Stimulated activated CD8-positive, alpha-beta memory T cell treated with anti-CD3 and anti-CD28 coated beads, Interleukin-7, amount 100 ng/mL, for 1 hour (primary cell): ENCODE results near the gene GALNS.
"Not testable (repeated sequence)": the region's sequence is repeated elsewhere in the genome, so short reads cannot be mapped to it uniquely, and the experiment has no call there.

ENCODE experiments used
- DNase-seq, 2 donors: peaks; one replicate each; pipeline ENCODE4 v3.0.0-alpha.2; 2020; ENCODE audit warnings: low read depth in 2 of 2

GALNS gene

DNA sequence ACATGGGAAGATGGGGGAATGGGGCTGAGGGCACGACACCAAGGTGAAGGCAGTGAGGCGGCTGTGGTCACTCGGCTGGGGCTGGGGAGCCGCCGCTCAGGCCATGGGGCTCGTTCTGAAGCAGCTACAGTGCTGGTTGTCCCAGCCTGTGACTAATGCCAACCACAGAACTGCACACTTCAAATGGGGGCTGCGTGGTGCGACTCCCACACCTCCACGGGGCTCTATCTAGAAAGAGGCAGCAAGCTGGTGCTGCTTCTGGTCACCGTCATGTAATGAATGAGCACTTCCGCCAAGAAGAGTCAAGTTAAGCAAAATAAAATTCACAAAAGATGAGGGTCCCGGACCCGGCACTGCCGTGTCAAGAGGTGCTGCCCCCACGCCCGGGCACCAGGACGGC is 20.0 kb downstream of the GALNS start:
- no peak for DNase-seq

DNA sequence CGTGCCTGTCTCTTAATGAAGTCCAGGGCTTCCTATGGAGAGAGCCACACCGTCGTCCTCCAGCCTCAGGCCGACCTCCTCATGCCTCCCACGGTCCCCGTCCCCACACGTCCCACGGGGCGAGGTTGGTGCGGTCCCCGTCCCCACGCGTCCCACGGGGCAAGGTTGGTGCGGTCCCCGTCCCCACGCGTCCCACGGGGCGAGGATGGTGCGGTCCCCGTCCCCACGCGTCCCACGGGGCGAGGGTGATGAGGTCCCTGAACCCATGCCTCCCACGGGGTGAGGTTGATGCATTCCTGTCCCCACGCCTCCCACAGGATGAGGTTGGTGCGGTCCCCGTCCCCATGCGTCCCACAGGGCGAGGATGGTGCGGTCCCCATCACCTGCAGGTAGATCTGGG is 20.9 kb downstream of the GALNS start:
- no peak for DNase-seq

DNA sequence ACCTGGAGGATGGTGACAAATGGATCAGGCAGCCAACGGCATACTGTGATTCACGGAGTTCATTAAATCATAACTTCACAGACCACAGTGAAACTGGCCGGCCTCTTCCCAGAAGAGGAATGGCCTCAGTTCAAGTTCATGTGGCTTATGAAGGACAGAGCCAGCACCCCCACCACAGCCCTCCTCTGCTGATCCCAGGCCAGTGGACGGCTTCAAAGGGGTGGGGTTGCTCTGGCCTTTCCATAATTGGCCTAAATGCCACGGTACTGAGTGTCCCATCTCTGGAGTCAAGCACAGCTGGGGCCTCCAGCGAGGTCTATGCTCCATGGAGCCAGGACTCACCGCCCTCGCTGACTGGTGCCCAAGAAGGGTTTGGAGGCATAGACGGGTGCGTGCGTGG is 21.4 kb downstream of the GALNS start:
- no peak for DNase-seq

DNA sequence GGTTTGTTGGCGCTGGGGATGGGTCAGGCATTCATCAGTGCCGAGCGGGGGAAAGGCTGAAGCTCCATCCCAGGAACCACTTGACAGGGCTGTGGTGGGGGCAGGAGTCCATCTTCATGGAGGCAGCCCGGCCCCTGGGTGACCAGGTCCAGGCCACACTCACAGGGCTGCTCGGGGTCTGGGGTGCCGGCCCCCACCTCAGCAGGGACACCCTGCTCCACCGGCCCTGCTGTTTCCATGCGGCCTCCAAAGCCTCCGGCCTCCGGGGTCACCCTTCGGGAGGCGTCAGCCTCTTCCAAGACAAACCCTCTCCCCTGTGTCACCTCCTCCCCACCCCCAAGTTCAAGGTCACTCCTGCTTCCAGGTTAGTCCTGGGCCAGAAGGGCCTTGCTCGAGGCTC is 22.1 kb downstream of the GALNS start:
- no peak for DNase-seq

DNA sequence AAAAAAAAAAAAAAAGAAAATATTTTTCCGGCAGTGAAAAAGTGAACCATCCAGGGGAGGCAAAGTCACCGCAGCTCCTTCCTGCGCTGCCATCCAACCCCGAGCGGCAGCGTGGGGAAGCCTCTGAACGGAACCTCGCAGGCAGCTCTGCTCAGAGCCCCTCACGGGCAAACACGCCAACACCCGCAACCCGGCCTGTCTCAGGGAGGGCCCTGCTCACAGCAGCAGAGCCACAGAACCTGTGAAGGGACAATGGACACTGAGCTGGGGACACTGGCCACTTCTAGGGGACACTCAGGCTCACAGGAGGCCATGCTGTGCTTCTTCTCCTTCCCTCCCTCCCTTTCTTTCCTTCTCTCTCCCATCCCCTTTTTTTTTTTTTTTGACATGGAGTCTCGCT is 23.7 kb downstream of the GALNS start:
- DNase-seq: no peak

DNA sequence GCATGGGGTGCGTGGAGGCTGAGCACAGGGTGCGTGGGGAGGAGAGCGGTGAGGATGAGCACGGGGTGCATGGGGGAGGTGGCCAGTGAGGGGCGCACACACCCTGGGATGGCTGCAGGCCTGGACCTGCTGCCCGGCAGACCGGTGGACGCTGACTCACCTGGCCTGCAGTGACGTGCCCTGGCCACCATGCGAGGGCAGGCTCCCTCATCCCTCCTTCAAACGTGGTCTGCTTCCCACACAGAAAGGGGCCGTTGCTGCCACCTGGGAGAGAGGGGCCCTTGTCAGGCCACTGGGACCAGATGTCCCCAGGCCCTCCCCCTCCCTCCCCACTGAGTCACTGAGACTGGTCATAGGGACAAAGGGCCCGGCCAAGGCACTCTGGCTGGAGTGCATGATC is 24.9 kb downstream of the GALNS start:
- DNase-seq: no peak

DNA sequence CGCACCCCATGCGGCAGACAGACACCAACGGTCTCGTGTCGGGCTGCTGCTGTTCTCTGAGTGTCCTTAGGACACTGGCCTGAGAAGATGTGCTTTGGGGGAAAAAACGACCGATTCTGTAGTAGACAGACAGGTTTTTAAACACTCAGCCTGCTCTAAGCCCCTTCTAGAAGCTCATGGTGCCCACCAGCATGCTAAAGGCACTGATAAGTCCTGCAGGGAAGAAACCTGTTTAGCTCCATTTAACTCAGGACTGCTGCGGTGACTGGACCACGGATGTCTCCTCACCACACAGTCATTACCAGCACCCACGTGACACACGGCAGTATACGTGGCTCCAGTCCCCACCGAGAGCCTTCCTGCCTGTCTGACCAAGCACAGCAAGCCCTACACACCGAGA is 26.0 kb downstream of the GALNS start:
- no peak for DNase-seq

DNA sequence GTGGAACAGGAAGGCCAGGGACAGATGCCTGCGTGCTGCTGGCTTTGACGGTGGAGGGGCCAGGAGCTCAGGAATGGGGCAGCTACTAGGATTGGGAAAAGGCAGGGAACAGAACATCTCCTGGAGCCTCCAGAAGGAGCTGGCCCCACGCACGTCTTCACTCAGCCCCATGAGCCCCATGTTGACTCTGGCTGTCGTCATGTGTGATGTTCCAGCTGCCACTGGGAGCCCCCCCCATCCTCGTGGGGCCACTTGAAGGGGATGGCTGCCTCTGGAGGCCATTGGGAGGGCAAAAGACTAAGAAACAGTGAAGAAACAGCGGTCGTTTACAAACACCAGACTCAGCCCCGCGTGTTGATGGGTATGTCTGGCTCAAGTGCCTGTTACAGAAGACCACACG is 26.5 kb downstream of the GALNS start:
- DNase-seq: no peak

DNA sequence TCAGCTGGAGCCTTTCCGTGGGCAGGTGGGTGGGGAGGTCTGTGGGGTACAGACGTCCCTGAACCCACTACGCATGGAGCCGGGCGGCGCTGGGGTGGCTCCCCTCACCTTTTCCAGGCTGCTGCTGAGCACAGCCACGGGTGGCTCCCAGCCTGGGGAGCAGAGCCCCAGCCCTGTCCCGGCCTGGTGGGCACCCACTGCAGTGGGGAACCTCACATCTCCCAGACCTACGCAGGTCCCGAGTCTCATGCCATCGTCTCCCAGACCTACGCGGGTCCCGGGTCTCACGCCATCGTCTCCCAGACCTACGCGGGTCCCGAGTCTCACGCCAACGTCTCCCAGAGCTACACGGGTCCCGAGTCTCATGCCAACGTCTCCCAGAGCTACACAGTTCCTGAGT is 28.0 kb downstream of the GALNS start:
- no peak for DNase-seq

DNA sequence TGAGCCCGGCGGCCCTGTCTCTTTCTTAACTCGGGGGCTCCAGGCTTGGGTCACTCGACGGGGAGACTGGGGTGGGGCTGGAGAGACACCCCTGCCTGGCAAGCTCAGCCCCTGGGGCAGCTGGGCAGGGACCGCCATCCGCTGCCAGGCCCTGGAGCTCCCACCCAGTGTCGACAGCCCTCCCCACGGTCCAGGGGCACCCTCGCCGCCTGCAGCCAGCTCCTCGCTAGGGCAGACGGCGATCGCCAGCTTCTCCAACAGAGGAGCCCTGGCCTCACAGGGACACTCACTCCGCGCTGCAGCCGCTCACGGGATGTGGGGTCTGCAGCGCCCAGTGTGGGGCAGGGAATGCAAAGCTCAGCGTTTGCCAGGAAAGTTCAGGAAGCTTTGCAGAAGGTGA is 29.0 kb downstream of the GALNS start:
- DNase-seq: no peak

DNA sequence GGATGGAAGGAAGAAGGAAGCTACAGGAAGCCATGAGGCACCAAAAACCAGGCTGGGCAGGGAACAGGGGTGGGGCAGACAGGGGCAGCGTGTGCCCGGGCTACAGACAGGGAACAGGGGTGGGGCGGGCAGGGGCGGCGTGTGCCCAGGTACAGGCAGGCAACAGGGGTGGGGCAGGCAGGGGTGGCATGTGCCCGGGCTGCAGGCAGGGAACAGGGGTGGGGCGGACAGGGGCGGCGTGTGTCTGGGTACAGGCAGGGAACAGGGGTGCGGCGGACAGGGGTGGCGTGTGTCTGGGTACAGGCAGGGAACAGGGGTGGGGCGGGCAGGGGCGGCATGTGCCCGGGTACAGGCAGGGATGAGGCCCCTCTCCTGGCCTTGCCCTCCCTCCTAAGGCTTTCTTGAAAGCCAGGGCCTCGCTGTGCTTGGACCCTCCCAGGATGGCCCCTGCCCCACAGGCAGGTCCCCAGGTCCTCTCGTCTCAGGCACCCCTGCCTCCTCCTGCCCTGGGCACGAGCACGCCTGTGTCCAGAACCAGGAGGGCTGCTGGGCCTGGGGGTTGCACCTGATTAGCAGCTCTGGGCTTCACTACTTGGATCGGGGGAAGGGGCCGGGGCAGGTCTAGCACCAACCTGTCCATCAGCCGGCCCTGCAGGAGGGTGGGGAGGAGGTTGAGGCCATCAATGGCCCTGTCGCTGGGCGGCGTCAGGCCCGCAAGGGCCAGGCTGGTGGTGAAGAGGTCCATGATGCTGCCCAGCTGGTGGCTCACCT is 30.5 kb downstream of the GALNS start:
- DNase-seq: no peak

DNA sequence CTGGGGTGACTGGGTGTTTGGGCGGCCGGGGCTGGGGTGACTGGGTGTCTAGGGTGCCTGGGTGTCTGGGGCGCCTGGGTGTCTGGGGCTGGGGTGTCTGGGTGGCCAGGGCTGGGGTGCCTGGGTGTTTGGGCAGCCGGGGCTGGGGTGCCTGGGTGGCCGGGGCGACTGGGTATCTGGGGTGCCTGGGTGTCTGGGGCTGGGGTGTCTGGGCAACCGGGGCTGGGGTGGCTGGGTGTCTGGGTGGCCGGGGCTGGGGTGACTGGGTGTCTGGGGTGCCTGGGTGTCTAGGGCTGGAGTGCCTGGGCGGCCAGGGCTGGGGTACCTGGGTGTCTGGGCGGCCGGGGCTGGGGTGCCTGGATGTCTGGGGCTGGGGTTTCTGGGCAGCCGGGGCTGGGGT is 31.6 kb downstream of the GALNS start:
- DNase-seq: no peak

DNA sequence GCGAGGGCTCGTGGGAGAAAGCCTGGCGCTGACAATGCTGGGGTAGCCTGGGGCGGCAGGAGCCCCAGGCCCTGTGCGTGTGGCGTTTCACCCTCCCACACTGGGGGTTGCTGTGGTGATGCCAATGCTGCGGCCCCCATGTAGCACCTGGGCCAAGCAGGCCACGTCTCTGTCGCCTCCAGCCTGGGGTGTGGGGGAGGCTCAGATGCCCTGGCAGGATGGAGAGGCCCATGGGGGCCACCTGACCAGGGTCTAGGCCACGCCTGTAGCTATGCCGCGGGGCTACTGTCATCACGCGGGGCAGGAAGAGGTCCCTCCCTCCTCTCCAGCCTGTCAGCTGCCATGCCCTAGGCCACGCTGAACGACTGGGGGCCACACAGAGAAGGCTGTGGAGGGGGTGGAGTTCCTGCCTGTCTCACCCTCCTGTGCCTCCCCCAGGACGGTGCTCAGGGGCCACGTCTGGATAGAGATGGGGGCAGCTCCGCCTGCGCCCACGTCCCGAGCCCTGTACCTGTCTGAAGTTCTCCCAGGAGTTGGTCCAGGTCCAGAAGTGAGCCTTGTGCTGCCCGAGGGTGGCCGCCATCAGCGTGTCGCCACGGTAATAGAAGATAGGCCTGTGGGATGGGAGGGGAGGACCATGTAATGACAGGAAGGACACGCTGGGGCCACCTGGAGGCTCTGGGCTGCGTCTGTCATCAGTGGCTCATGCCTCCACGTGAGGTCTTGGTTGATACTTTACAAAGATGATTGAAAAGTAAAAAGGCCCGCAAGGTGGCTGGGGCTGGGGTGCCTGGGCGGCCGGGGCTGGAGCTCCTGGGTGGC is 32.3 kb downstream of the GALNS start:
- no peak for DNase-seq

DNA sequence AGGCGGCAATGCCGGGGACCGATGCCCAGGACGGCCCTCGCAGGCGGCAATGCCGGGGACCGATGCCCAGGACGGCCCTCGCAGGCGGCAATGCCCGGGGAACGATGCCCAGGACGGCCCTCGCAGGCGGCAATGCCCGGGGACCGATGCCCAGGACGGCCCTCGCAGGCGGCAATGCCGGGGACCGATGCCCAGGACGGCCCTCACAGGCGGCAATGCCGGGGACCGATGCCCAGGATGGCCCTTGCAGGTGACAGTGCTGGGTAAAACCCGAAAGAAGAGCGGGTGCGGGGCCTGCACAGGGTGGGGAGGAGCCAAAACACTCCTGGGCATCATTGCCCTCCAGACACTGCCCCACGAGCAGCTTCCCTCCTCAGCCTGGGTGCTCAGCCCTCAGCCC is 33.1 kb downstream of the GALNS start:
- not testable (repeated sequence) for DNase-seq

DNA sequence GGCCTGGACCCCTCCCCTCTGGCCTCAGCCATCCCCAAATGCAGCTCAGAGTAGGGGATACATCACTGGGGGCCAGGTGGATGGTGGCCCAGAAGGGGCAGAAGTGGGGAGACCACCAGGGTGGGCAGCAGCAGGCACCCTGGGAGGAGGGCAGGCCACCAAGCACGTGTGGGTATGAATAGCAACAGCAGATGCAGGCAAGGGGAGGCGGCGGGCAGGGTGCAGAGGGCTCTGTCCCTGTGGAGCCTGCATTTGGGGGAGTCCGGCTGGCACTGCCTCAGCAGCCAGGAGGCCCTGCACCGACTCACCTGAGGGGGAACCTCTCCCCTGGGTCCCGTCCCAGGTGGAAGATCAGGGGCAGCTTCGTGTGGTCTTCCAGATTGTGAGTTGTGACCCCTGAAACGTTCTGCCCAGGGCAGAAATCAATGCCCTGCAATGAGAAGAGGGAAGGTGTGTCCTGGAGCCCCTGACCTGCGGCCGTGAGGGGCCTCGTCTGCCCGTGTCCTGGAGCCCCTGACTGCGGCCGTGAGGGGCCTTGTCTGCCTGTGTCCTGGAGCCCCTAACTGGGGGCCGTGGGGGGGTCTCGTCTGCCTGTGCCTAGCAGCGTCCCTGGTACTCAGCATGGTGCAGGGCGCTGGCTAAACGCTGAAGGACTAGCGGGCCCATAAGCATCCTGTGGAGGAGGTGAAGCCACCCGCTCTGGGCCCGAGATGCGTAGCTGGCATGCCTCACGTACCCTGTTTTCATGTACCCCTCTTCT is 34.3 kb downstream of the GALNS start:
- DNase-seq: no peak

DNA sequence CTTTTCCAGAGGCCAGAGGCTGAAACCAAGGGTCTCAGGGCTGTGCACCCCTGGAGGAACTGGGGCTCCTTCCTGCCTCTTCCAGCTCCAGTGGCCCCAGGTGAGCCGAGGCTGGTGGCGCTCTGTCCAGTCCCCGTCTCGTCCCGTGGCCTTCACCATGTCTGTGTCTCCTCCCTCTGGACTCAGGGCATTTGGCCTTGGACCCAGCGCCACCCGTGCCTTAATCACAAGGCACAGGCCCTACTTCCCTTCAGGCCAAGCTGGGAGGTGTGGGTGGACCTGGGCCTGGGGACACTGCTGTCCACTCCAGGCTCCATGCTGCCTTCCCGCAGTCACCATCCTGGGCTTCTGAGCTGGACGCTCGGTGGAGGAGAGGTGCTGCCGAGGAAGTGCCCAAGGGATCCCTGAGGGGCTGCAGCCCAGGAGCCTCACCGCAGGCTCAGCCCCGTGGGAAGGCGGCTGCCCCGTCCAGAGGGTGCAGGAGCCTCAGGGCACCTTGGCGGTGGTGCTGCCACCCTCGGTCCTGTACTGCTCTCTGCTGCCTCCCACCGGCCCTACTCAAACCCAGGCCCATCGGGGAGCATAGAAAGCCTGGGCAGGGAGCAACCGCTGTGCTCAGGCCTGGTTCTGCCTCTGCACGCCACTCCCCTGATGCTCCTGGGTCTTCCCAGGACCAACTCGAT is 35.4 kb downstream of the GALNS start:
- no peak for DNase-seq

DNA sequence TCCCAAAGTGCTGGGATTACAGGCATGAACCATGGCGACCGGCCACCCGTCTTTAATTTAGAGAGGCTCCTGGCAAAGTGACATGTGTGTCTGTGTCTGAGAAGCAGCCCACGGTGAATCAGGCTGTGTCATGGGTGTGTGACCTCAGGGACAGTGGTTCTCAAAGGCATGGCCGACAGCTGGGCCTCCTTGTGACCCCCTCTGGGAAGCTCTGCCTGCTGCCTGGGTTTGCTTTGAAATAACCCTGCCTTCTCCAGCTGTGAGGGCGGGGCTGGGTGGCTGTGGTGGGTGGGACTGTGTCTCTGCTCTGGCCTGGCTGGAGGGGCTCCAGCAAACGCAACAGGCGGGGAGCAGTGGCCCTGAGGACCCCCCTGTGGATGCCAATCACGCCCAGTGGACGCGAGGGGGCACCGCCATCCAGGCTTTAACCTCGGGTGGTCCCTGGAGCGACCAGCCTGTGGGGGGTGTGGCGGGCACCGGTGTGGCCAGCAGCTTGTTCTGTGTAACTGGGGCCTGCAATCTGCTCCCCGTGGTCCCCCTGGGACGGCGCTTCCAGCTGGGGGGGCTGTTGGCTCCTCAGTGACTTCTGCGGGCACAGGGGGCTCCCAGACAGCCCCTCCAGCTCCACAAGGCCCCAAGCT is 36.2 kb downstream of the GALNS start:
- no peak for DNase-seq

DNA sequence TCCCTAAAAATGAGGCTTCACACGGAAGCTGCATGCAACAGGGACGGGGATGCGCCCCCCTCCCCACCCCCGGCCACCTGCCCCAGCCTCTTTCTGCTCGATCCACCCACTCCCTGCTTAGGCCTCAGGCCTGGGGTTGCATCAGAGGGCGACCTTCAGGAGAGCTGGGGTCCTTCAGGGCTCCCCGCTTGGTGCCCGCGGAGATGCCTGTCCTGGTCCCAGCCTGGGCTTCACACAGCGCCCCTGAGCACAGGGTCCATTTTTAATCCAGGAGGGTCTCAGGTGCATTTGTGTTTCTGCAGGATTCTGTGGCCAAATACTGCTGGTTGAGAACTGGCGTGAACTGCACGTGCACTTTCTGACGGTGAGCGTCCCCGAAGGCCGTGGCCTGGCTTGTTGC is 37.6 kb downstream of the GALNS start:
- no peak for DNase-seq

DNA sequence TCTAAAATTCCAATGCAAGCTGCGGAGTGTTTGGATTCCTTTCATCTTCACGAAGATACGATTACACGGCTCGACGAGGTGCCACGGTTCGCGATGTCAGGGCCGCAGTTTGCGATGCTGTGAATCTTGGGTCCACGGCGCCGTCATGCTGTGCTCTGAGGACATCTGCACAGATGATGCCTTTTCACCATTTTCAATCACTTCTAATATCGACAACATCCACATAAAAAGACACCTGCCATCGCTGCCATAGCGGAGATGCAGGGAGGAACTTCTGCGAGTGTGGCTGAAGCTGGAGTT is 38.2 kb downstream of the GALNS start:
- no peak for DNase-seq

DNA sequence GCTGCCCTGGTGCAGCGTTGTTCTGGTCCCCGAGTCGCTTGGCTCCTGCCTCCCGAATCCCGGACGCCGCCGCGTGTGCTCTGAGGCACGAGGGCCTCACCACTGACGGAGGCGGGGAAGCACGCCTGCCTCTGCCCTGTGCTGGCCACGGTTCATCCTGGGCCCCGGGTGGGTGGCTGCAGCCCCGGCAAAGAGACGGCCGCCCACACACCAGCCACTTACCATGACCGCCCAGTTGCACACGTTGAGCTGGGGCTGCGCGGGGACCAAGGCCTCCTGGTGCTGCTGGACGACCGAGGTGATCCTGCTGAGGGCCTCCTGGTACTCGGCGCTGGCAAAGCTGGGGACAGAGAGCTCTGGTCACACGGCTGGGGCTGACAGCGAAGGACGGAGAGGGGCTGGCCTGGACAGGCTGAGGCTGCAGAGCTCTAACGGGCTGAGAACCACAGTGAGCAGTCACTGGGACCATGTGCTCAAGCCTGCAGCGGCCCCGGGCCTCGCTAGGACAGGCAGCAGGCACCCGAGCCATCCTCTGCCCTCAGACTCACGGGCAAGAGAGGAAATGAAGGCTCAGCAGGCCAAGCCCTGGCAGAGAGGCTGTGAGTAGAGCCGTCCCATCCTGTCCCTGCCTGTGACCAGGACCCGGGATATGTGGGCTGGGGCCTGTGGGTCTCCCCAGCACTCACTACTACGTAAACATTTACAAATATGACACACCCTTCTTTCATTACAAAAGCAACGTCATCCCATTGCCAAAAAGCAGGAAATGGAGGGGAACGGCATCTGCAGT is 38.8 kb downstream of the GALNS start:
- no peak for DNase-seq
